GM12872 (cell line): ENCODE measurements around the gene RNF10.

Experiments used
- TF ChIP-seq, protein P1 (sequence below): IDR thresholded peaks from 3 replicates; pipeline ENCODE4 v1.5.1; 2011; ENCODE audit warnings: low read depth, mild to moderate bottlenecking, low read length, moderate library complexity; ENCODE audit not compliant: insufficient read depth

RNF10 gene

DNA sequence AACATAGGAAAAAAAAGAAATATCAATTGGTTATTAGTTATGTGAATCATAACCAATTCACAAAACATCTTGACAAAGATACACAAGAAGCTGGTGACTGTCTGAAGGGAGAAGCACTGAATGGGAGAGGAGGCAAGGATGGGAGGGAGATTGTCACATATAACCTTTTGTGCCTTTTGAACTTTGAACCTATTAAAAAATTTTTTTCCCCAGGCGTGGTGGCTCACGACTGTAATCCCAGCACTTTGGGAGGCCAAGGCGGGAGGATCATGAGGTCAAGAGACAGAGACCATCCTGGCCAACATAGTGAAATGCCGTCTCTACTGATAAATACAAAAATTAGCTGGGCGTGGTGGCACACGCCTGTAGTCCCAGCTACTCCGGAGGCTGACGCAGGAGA lies 25.6 kb upstream of the RNF10 start:
- TF ChIP-seq, protein P1, sequence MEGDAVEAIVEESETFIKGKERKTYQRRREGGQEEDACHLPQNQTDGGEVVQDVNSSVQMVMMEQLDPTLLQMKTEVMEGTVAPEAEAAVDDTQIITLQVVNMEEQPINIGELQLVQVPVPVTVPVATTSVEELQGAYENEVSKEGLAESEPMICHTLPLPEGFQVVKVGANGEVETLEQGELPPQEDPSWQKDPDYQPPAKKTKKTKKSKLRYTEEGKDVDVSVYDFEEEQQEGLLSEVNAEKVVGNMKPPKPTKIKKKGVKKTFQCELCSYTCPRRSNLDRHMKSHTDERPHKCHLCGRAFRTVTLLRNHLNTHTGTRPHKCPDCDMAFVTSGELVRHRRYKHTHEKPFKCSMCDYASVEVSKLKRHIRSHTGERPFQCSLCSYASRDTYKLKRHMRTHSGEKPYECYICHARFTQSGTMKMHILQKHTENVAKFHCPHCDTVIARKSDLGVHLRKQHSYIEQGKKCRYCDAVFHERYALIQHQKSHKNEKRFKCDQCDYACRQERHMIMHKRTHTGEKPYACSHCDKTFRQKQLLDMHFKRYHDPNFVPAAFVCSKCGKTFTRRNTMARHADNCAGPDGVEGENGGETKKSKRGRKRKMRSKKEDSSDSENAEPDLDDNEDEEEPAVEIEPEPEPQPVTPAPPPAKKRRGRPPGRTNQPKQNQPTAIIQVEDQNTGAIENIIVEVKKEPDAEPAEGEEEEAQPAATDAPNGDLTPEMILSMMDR: no peak

DNA sequence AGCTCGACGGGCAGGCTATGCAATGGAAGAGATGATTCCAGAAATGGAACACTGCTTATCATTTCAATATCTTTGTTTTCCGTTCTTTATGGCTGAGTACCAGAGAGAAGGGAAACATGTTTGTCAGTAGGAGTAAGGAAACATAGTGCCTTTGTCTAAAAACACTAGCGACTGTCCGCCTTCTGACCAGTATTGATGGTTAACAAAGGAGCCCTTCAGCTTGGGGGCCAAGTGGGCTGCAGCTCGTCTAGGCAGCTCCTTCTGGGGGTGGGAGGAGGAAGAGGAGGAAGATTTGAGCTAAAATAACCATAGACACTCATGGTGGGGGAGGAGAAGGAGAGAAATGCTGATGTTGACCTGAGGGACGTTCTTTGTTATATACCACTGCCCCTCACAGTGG lies 20.2 kb upstream of the RNF10 start:
- TF ChIP-seq, protein P1: no peak

DNA sequence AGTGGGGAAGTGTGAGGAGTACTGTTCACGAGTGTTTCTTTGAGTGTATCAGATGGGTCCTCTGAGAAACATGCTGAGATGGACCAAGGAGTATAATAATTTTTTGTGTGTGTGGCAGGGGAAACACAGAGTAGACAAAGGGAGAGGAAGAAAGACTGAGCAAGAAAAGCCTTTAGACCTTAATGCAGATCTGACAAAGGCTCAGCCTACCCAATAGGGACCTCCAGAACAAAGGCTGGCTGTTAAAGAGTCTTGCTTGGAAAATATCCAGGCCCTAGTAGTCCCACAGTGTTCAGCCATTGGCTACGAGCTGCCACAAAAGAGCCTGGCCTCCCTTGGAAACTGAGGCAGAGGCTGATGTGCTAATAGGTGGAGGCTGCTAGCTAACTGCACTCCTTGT lies 18.7 kb upstream of the RNF10 start:
- TF ChIP-seq, protein P1: no peak

DNA sequence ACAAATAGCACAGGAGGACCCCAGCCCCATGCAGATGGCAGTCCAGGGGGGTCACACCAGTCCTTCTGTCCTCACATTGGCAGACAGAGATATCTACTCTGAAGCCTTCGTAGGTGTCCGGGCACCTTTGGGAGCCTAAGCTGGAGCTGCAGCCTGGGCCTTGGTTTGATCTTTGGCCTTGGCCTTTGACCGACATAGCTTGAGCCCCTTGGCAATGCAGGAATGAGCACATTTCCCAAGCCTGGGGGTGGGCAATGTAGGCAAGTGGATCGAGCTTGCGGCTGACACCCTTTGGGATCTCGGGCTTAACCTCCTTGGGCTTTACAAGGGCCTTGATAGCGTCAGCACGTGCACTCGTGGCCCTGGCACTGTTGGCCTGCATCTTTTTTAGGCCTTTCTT lies 11.6 kb upstream of the RNF10 start:
- TF ChIP-seq, protein P1: no peak

DNA sequence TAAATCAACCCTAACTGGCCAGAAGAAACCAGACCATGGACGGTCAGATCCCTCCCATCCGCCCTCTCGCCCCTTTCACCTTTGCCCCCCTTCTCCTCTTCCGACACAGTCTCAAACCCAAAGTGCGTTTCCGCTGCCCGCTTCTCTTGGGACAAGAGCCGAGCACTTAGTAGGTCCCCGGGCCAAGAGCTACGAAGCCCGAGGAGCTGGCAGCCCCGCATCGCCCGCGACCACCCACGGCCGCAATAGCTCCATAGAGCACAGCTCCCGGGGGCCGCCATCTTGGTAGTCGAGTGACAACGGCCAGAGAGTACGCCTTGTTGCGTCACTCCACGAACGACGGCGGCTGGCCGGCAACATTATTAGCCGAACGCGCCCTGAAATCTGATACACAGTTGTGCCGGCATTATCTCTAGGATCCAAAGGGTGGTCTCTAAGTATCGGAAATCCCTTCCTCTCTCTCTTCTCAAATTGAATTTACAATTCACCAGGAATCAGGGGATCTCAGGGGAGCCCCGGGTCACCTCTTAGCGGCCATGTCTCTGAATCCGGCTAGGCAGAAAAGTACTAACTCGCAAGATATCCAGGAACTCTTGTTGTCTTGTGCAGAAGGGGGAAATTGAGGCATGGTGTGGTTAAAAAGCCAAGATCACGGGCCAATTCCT lies 5.2 kb upstream of the RNF10 start, which contains the start of gene COQ5:
Gene COQ5, minus strand, starts transcription at position 298 of the 665 bp plus-strand sequence. Its CDS starts 17 bp downstream, at position 281.
- TF ChIP-seq, protein P1: no peak

DNA sequence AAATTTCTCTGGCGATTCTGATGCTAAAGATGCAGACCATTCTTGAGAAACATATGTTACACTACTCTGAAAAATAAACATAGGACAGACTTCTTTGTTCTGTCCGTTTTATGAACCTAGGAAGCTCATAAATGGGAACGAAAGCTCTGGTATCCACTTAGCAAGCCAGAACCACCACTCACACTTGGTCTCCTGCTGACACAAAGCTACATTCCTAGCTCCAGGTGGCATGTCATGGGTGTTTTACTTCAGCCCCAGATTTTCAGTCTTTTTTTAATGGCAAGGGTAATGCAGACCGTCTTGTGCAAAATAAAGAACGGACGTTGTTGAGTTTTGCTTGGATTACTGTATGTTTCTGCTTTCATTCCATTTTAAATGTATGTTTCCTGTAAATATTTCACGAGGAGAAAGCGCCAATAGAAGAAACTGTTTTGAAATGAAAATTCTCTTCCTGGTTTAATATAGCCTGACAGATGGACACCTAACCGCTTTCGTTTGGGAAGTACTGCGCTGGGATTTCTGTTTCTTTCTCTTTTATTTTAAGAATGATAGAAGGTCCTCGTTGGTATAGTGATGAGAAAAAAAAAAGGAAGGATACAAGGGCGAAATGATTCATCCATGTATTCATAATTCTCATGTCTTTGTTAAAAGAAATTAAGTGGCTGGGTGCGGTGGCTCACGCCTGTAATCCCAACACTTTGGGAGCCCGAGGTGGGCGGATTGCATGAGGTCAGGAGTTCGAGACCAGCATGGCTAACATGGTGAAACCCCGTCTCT lies 4.3 kb upstream of the RNF10 start:
- TF ChIP-seq, protein P1: no peak

DNA sequence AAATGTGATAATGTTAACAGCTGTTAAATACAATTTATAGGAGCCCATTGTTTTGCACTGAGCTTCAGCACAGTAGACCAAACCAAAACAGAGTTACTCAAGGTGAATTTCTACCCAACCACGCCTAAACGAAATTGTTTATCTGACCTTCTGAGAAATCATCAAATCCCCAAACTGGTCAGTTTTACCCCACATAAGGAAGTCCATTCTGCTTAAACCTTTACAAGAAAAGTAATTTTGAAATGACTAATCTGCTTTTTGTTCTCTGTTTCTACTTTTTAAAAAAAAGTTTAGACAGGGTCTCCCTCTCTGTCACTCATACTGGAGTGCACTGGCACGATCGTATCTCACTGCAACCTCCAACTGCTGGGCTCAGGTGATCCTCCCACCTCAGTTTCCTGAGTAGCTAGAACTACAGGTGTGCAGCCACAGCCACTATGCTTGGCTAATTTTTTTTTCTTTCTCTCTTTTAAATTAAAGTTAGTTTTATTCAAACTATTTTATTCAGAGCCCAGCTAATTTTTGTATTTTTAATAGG lies 1.4 kb upstream of the RNF10 start:
- TF ChIP-seq, protein P1: no peak
